Measurements from ENCODE around the gene ANKRD18A. TPM values are rescaled to one million over a fixed set of nuclear protein-coding genes. Genes with fewer than 3 reads are reported as not detected.
"Not testable (repeated sequence)": the region's sequence is repeated elsewhere in the genome, so short reads cannot be mapped to it uniquely, and the experiment has no call there.

Gene ANKRD18A
- total and polyA plus RNA-seq, 4 donors = 3.5 to 10.0 (median 5.8) TPM

DNA sequence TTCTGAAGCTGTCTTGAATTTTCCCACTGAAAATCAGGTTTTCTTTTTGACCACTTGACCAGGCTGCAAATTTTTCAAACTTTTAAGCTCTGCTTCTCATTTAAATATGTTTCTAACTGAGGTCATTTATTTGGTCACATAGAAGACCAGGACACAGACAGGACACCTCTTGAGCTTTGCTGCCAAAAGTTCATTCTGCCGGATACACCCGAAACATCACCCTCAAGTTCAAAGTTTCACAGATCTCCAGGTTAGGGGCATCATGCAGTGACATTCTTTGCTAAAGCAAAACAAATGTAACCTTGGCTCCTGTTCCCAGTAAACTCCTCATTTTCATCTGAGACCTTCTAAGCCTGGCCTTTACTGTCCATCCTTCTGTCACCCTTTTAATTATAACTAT, 65.4 kb downstream of the ANKRD18A start:
- not testable (repeated sequence) for H3K9me3 ChIP-seq (ENCODE audit: control insufficient read depth, insufficient read depth, low read length); H3K27me3 ChIP-seq (ENCODE audit: control insufficient read depth, insufficient read depth, low read length); H3K4me1 ChIP-seq (ENCODE audit: control insufficient read depth, insufficient read depth, low read length); DNase-seq (ENCODE audit: low read depth in 4 of 6, low spot score in 6 of 6); H3K27ac ChIP-seq (ENCODE audit: low read depth, low read length); H3K36me3 ChIP-seq (ENCODE audit: control insufficient read depth, insufficient read depth, low read length); H3K4me3 ChIP-seq (ENCODE audit: low read depth, low read length)
- 89% methylated on average over 2 of the region's 2 CpGs for WGBS (ENCODE audit: insufficient coverage)

- H3K27me3 ChIP-seq (ENCODE audit: control insufficient read depth, insufficient read depth, low read length); H3K27ac ChIP-seq (ENCODE audit: low read depth, low read length); H3K36me3 ChIP-seq (ENCODE audit: control insufficient read depth, insufficient read depth, low read length); DNase-seq (ENCODE audit: low read depth in 4 of 6, low spot score in 6 of 6); H3K9me3 ChIP-seq (ENCODE audit: control insufficient read depth, insufficient read depth, low read length); H3K4me1 ChIP-seq (ENCODE audit: control insufficient read depth, insufficient read depth, low read length); H3K4me3 ChIP-seq (ENCODE audit: low read depth, low read length): not testable (repeated sequence)
- 100% methylated on average over 3 of the region's 4 CpGs for WGBS (ENCODE audit: insufficient coverage)
Measured at GRCh38 chr9:38553019-38553418, 67.4 kb downstream of the ANKRD18A start.

- not testable (repeated sequence) for H3K4me1 ChIP-seq (ENCODE audit: control insufficient read depth, insufficient read depth, low read length)
- no CpG with 5 or more reads among the region's 2 CpGs for WGBS (ENCODE audit: insufficient coverage)
Measured at GRCh38 chr9:38546497-38547163, 73.8 kb downstream of the ANKRD18A start.

DNA sequence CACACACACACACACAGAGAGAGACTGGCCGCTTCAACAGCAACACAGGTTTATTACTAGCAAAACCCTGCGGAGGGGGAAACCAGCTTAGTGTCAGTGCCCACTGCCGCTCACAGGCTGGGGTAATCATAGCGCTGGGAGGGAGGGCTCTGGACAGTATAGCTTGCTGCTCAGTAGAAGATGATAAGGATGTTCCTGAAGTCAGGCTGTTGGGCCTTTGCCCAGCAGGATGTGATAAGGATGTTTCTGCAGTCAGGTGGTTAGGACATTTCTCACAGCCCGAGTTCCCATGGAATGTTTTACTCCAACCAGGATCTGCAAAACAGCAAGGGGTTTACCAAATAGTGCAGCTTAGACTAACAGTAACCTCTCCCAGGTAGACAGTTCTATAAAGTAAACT, 79.9 kb downstream of the ANKRD18A start:
- not testable (repeated sequence) for DNase-seq (ENCODE audit: low read depth in 4 of 6, low spot score in 6 of 6); H3K36me3 ChIP-seq (ENCODE audit: control insufficient read depth, insufficient read depth, low read length)
- WGBS (ENCODE audit: insufficient coverage) = 77% methylated on average over 2 of the region's 5 CpGs

More at GRCh38 chr9:38546497-38547163, 73.8 kb downstream of the ANKRD18A start:
- H3K36me3 ChIP-seq (ENCODE audit: control insufficient read depth, insufficient read depth, low read length); H3K27me3 ChIP-seq (ENCODE audit: control insufficient read depth, insufficient read depth, low read length); DNase-seq (ENCODE audit: low read depth in 4 of 6, low spot score in 6 of 6); H3K27ac ChIP-seq (ENCODE audit: low read depth, low read length); H3K9me3 ChIP-seq (ENCODE audit: control insufficient read depth, insufficient read depth, low read length); H3K4me3 ChIP-seq (ENCODE audit: low read depth, low read length): not testable (repeated sequence)

GRCh38 chr9:38529317-38529716, 91.1 kb downstream of the ANKRD18A start:
- Histone ChIP-seq H3K4me1 (ENCODE audit: control insufficient read depth, insufficient read depth, low read length) (peaks cover 4% of the 10 kb centered on the region), H3K4me3 (ENCODE audit: low read depth, low read length) (no peak overlapping the region), H3K9me3 (ENCODE audit: control insufficient read depth, insufficient read depth, low read length) (peaks cover 3% of the 10 kb centered on the region), H3K36me3 (ENCODE audit: control insufficient read depth, insufficient read depth, low read length) (no peaks in the 10 kb centered on the region), H3K27me3 (ENCODE audit: control insufficient read depth, insufficient read depth, low read length) (no peaks in the 10 kb centered on the region), H3K27ac (ENCODE audit: low read depth, low read length) (no peak overlapping the region)
- DNase-seq (ENCODE audit: low read depth in 4 of 6, low spot score in 6 of 6) = no peak

More for the DNA sequence above, 79.9 kb downstream of the ANKRD18A start:
- H3K4me1 ChIP-seq (ENCODE audit: control insufficient read depth, insufficient read depth, low read length); H3K9me3 ChIP-seq (ENCODE audit: control insufficient read depth, insufficient read depth, low read length); H3K27me3 ChIP-seq (ENCODE audit: control insufficient read depth, insufficient read depth, low read length); H3K4me3 ChIP-seq (ENCODE audit: low read depth, low read length); H3K27ac ChIP-seq (ENCODE audit: low read depth, low read length): not testable (repeated sequence)

DNA sequence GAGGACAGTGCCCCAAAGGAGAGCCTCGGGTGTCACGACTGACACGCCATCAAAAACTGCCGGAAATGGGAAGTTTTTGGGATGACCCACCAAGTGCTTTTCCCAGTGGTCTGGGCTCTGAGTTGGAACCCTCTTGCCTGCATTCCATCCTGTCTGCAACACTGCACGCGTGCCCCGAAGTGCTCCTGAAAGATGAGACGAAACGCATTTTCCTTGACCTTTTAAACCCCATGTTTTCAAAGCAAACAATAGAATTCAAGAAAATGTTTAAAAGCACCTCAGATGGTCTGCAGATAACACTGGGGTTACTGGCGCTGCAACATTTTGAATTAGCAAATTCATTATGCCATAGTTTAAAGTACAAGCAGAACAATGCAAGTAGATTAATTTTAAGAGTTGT, 92.9 kb downstream of the ANKRD18A start:
- peaks cover 4% of the 10 kb centered on the region for H3K4me1 ChIP-seq (ENCODE audit: control insufficient read depth, insufficient read depth, low read length)
- WGBS (ENCODE audit: insufficient coverage) = 43% methylated on average over 9 of the region's 10 CpGs
- no peaks in the 10 kb centered on the region for H3K36me3 ChIP-seq (ENCODE audit: control insufficient read depth, insufficient read depth, low read length)
- no peak overlapping the region for H3K27ac ChIP-seq (ENCODE audit: low read depth, low read length)
- peak in 1 of 6 donors; percentile 14 for DNase-seq (ENCODE audit: low read depth in 4 of 6, low spot score in 6 of 6)
- H3K27me3 ChIP-seq (ENCODE audit: control insufficient read depth, insufficient read depth, low read length) = no peaks in the 10 kb centered on the region
- peaks cover 3% of the 10 kb centered on the region for H3K9me3 ChIP-seq (ENCODE audit: control insufficient read depth, insufficient read depth, low read length)
- no peak overlapping the region for H3K4me3 ChIP-seq (ENCODE audit: low read depth, low read length)

- H3K4me1 ChIP-seq (ENCODE audit: control insufficient read depth, insufficient read depth, low read length) = peaks cover 4% of the 10 kb centered on the region
- peak in 2 of 6 donors; percentile 5 to 56 for DNase-seq (ENCODE audit: low read depth in 4 of 6, low spot score in 6 of 6)
- no peaks in the 10 kb centered on the region for H3K36me3 ChIP-seq (ENCODE audit: control insufficient read depth, insufficient read depth, low read length)
- no peak overlapping the region for H3K27ac ChIP-seq (ENCODE audit: low read depth, low read length)
- peaks cover 3% of the 10 kb centered on the region for H3K9me3 ChIP-seq (ENCODE audit: control insufficient read depth, insufficient read depth, low read length)
- H3K27me3 ChIP-seq (ENCODE audit: control insufficient read depth, insufficient read depth, low read length) = no peaks in the 10 kb centered on the region
- no peak overlapping the region for H3K4me3 ChIP-seq (ENCODE audit: low read depth, low read length)
- WGBS (ENCODE audit: insufficient coverage) = 34% methylated on average over 38 of the region's 38 CpGs
Measured at GRCh38 chr9:38526591-38526990, 93.8 kb downstream of the ANKRD18A start.

- H3K9me3 ChIP-seq (ENCODE audit: control insufficient read depth, insufficient read depth, low read length) = no peaks in the 10 kb centered on the region
- H3K4me1 ChIP-seq (ENCODE audit: control insufficient read depth, insufficient read depth, low read length) = peaks cover 4% of the 10 kb centered on the region
- H3K27me3 ChIP-seq (ENCODE audit: control insufficient read depth, insufficient read depth, low read length) = no peaks in the 10 kb centered on the region
- WGBS (ENCODE audit: insufficient coverage) = 100% methylated on average over 1 of the region's 5 CpGs
- H3K4me3 ChIP-seq (ENCODE audit: low read depth, low read length) = no peak overlapping the region
- H3K36me3 ChIP-seq (ENCODE audit: control insufficient read depth, insufficient read depth, low read length) = no peaks in the 10 kb centered on the region
- no peak for DNase-seq (ENCODE audit: low read depth in 4 of 6, low spot score in 6 of 6)
- no peak overlapping the region for H3K27ac ChIP-seq (ENCODE audit: low read depth, low read length)
Measured at GRCh38 chr9:38523121-38523520, 97.3 kb downstream of the ANKRD18A start.

DNA sequence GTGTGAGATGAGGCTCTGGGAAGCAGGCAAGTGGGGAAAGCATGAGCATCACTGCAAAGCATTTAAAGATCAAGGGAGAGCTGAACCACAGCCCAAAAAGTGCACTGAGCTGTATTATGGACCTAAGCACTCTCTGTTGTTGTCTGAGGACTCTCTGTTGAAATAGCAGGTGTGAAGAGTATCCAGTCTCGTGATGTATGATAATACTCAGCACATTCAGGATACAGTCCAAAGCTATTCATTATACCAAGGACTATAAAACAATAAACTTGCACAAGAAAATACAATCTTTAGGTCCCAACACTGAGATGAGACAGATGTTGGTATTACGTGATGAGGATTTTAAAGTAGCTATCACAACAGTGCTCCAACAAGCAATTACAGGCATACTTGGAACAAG, 98.6 kb downstream of the ANKRD18A start:
- Histone ChIP-seq H3K9me3 (ENCODE audit: control insufficient read depth, insufficient read depth, low read length) (no peaks in the 10 kb centered on the region), H3K36me3 (ENCODE audit: control insufficient read depth, insufficient read depth, low read length) (no peaks in the 10 kb centered on the region), H3K27me3 (ENCODE audit: control insufficient read depth, insufficient read depth, low read length) (no peaks in the 10 kb centered on the region), H3K4me1 (ENCODE audit: control insufficient read depth, insufficient read depth, low read length) (no peaks in the 10 kb centered on the region), H3K27ac (ENCODE audit: low read depth, low read length) (no peak overlapping the region), H3K4me3 (ENCODE audit: low read depth, low read length) (no peak overlapping the region)
- peak in 1 of 6 donors; percentile 34 for DNase-seq (ENCODE audit: low read depth in 4 of 6, low spot score in 6 of 6)
- WGBS (ENCODE audit: insufficient coverage) = no CpG with 5 or more reads among the region's 2 CpGs

Measured in spinal cord (tissue), 10 donors.